Sigmoid colon (tissue), 7 donors: Measurements from ENCODE around the gene GNE. TPM values are rescaled to one million over a fixed set of nuclear protein-coding genes. Genes with fewer than 3 reads are reported as not detected.
"Not testable (repeated sequence)": the region's sequence is repeated elsewhere in the genome, so short reads cannot be mapped to it uniquely, and the experiment has no call there.

ENCODE experiments used
- DNase-seq: peaks from one replicate; pipeline ENCODE4 v3.0.0-alpha.2; 2019
- H3K27ac ChIP-seq, 4 donors: fragments of 200-600 bp; sonication (generic); one replicate each; pipeline ENCODE4 v1.5.1; 2016 to 2019; ENCODE audit warnings: mild to moderate bottlenecking in 1 of 4
- H3K27me3 ChIP-seq, 3 donors: fragments of 200-600 bp; sonication (generic); one replicate each; pipeline ENCODE4 v1.5.1; 2019; ENCODE audit warnings: mild to moderate bottlenecking in 1 of 3
- H3K36me3 ChIP-seq, 4 donors: fragments of 200-600 bp; sonication (generic); one replicate each; pipeline ENCODE4 v1.5.1; 2016 to 2019
- H3K4me1 ChIP-seq, 4 donors: fragments of 200-600 bp; sonication (generic); one replicate each; pipeline ENCODE4 v1.5.1; 2017 to 2019
- H3K4me3 ChIP-seq, 4 donors: fragments of 200-600 bp; sonication (generic); one replicate each; pipeline ENCODE4 v1.5.1; 2017 to 2019; ENCODE audit warnings: mild to moderate bottlenecking in 2 of 4, moderate library complexity in 1 of 4
- H3K9me3 ChIP-seq, 4 donors: fragments of 200-600 bp in 3 of 4; sonication (generic) in 3 of 4; one replicate each; pipeline versions ENCODE4 v1.5.1 to v1.6.1; 2013 to 2019
- CTCF ChIP-seq, 4 experiments: fragments of 450-650 bp in 3 of 4; fragments of 200-600 bp in 1 of 4; IDR thresholded peaks; one replicate each; pipeline ENCODE4 v1.5.1; 2016 to 2019; ENCODE audit warnings: antibody characterized with exemption in 4 of 4, mild to moderate bottlenecking in 3 of 4, moderate library complexity in 2 of 4
- EP300 ChIP-seq, 4 donors: sonication (generic); formaldehyde crosslinking; IDR thresholded peaks; one replicate each; pipeline ENCODE4 v1.6.1; 2017; ENCODE audit warnings: antibody characterized with exemption in 4 of 4
- POLR2A ChIP-seq, 2 donors: fragments of 450-650 bp; IDR thresholded peaks; one replicate each; pipeline ENCODE4 v1.6.1; 2016; ENCODE audit warnings: antibody characterized with exemption in 2 of 2, mild to moderate bottlenecking in 2 of 2, moderate library complexity in 2 of 2
- POLR2AphosphoS5 ChIP-seq, 4 donors: sonication (generic); formaldehyde crosslinking; IDR thresholded peaks; one replicate each; pipeline ENCODE4 v1.6.1; 2017; ENCODE audit warnings: antibody characterized with exemption in 4 of 4
- WGBS, 2 donors: extraction: QIAGEN DNeasy Blood & Tissue Kit; methylation state at CpG; one replicate each; pipeline ENCODE4 v1.1.7; 2013; 5-methylcytosine and 5-hydroxymethylcytosine counted together
- intact Hi-C: fragments of 100-400 bp; cut with DNase I; formaldehyde crosslinking; loops from one replicate; pipeline ENCODE4 v1.15.1; 2023
- polyA plus RNA-seq, 3 donors: library from polyadenylated mRNA; stranded (reverse); fragments of 200-250 nt; gene quantifications; one replicate each; pipeline ENCODE4 v1.2.3, GENCODE V29; 2013
- total RNA-seq, 4 donors: library from RNA; depleted of rRNA; stranded (reverse); fragments of >200 nt; gene quantifications; one replicate each; pipeline ENCODE4 v1.1.0, GENCODE V29; 2016
- donor health status: healthy with polysubstance abuse.
- donor health status: Bipolar disorder and iron deficiency.
- donor health status: healthy.

GNE gene
- total and polyA plus RNA-seq, 7 donors, result 22.5 to 74.0 (median 28.2) TPM

GRCh38 chr9:36298566-36298965, 40.3 kb upstream of the GNE start:
- intact Hi-C loops, result no loop called here
- no peak overlapping the region for H3K27ac ChIP-seq
- WGBS, 2 donors, result 72 to 83% methylated on average over 3 of the region's 3 CpGs
- TF ChIP-seq EP300 (IDR thresholded peaks at IDR 0.05) (no peak), CTCF (IDR thresholded peaks at IDR 0.05) (no peak), POLR2A (IDR thresholded peaks at IDR 0.05) (no peak), POLR2AphosphoS5 (IDR thresholded peaks at IDR 0.05) (no peak)
- no peaks in the 10 kb centered on the region for H3K27me3 ChIP-seq
- H3K36me3 ChIP-seq, result no peaks in the 10 kb centered on the region
- H3K4me1 ChIP-seq, result no peaks in the 10 kb centered on the region
- no peak for DNase-seq
- no peak overlapping the region for H3K4me3 ChIP-seq
- H3K9me3 ChIP-seq, result no peaks in the 10 kb centered on the region

DNA sequence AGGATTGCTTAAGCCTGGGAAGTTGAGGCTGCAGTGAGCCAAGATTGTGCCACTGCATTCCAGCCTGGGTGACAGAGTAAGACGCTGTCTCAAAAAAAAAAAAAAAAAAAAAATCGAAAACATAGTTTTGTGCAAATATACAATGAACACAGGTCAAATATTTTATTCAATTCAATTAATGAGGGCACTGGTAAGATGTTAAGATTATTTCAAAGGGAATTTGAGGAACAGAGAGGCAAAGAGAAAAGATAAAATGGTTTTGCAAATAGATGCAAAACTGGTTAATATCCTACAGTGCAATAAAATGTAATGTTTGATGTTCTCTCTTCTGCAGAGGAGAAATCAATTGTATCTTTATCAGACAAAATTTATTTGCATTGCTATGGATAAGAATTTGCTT, 39.5 kb upstream of the GNE start:
- TF ChIP-seq POLR2A (IDR thresholded peaks at IDR 0.05), result no peak
- no peak for TF ChIP-seq CTCF (IDR thresholded peaks at IDR 0.05)
- H3K9me3 ChIP-seq, result no peaks in the 10 kb centered on the region
- no peaks in the 10 kb centered on the region for H3K36me3 ChIP-seq
- whole genome bisulfite sequencing, 2 donors, result 32 to 81% methylated on average over 2 of the region's 2 CpGs
- H3K27me3 ChIP-seq, result no peaks in the 10 kb centered on the region
- intact Hi-C loops, result no loop called here
- no peaks in the 10 kb centered on the region for H3K4me1 ChIP-seq
- H3K27ac ChIP-seq, result no peak overlapping the region
- H3K4me3 ChIP-seq, result no peak overlapping the region
- DNase-seq, result no peak

DNA sequence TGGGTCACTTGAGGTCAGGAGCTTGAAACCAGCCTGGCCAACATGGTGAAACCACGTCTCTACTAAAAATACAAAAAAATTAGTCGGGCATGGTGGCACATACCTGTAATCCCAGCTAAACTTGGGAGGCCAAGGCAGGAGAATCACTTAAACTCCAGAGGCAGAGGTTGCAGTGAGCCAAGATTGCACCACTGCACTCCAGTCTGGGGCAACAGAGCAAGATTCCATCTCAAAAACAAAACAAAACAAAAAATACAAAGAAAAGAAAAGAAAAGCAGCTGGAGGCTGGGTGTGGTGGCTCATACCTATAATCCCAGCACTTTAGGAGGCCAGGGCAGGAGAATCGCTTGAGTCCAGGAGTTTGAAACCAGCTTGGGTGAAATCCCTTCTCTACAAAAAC, 36.7 kb upstream of the GNE start:
- 70 to 92% methylated on average over 3 of the region's 3 CpGs for WGBS, 2 donors
- not testable (repeated sequence) for H3K4me1 ChIP-seq, H3K4me3 ChIP-seq

GRCh38 chr9:36293918-36294317, 35.7 kb upstream of the GNE start:
- Histone ChIP-seq H3K27me3 (no peaks in the 10 kb centered on the region), H3K36me3 (no peaks in the 10 kb centered on the region), H3K4me1 (no peaks in the 10 kb centered on the region), H3K4me3 (no peak overlapping the region), H3K27ac (no peak overlapping the region), H3K9me3 (no peaks in the 10 kb centered on the region)
- WGBS, 2 donors, result 92 to 93% methylated on average over 5 of the region's 5 CpGs
- TF ChIP-seq EP300 (IDR thresholded peaks at IDR 0.05) (no peak), CTCF (IDR thresholded peaks at IDR 0.05) (no peak), POLR2AphosphoS5 (IDR thresholded peaks at IDR 0.05) (no peak), POLR2A (IDR thresholded peaks at IDR 0.05) (no peak)
- intact Hi-C loops, result no loop called here
- no peak for DNase-seq

More for the DNA sequence above, 36.7 kb upstream of the GNE start:
- H3K36me3 ChIP-seq, H3K9me3 ChIP-seq, H3K27ac ChIP-seq, DNase-seq, intact Hi-C loops, H3K27me3 ChIP-seq: not testable (repeated sequence)

DNA sequence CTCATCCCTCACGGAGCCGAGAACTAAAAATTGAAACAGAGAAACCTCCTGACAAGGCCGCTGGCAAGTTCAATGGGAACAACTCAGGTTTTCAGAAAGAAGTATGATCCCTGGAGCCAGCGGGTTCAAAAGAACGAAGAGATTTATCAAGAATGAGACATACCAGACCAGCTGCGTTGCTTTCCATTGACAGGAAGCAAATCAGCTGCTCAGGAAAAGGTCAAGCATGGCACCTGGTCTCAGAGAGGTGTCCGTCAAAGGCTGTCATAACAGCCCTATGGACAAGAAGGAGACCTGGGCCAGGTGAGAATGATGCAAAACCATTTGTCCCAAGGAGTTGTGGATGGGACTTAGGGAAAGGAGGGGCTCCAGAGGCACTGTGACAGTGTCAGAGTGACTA, 34.9 kb upstream of the GNE start:
- Histone ChIP-seq H3K27ac (no peak overlapping the region), H3K9me3 (no peaks in the 10 kb centered on the region), H3K4me3 (no peak overlapping the region), H3K36me3 (no peaks in the 10 kb centered on the region), H3K4me1 (no peaks in the 10 kb centered on the region), H3K27me3 (no peaks in the 10 kb centered on the region)
- 94 to 96% methylated on average over 7 of the region's 7 CpGs for WGBS, 2 donors
- TF ChIP-seq POLR2A (IDR thresholded peaks at IDR 0.05), result no peak
- no peak for TF ChIP-seq POLR2AphosphoS5 (IDR thresholded peaks at IDR 0.05)
- TF ChIP-seq EP300 (IDR thresholded peaks at IDR 0.05), result no peak
- TF ChIP-seq CTCF (IDR thresholded peaks at IDR 0.05), result no peak
- no peak for DNase-seq
- intact Hi-C loops, result no loop called here
